ENCODE measurements around the gene CEBPZOS.

DNA sequence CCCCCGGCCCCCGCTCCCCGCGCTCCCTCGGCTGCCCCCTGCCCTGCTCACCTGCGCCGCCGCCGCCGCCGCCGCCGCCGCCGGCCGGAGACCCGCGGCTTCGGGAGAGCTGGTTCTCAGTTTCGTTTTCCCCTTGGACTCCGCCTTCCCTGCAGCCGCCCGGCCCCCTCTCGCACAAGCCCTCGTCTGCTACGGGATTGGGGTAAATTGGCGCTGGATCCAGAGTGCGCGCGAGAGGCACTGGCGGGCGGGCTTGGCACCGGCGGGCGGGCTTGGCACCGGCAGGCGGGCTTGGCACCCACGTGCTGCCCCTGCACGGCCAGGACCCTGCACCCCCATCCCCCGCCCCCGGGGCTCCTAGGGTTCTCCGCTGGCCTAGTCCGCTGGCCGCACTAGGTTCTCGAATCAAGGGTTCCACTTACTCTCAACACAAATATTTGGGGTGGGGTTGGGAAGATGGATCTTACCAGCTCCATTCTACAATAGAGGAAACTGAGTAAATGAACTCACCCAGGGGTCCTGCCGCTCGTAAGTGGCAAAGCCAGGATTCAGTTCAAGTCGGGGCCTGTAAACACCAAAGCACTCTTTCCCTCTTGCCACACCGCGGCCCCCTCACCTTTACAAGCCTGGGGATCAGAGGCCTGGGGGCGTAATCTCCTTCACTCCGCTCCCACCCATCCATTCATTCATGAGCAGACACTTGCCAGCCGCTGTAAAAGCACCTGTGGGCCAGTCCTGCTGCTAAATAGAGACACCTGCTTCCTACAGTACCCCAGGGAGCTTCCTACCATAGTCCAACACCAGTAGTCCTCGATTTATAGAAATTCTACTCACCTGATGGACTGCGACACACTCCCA is 39.2 kb upstream of the CEBPZOS start, which contains the start of gene EIF2AK2:
- no peak for TF ChIP-seq EP300 (IDR thresholded peaks at IDR 0.05; ENCODE audit: borderline replicate concordance)
- TF ChIP-seq TCF12 (IDR thresholded peaks at IDR 0.05; ENCODE audit: low read depth), result no peak
- TF ChIP-seq, protein P1, sequence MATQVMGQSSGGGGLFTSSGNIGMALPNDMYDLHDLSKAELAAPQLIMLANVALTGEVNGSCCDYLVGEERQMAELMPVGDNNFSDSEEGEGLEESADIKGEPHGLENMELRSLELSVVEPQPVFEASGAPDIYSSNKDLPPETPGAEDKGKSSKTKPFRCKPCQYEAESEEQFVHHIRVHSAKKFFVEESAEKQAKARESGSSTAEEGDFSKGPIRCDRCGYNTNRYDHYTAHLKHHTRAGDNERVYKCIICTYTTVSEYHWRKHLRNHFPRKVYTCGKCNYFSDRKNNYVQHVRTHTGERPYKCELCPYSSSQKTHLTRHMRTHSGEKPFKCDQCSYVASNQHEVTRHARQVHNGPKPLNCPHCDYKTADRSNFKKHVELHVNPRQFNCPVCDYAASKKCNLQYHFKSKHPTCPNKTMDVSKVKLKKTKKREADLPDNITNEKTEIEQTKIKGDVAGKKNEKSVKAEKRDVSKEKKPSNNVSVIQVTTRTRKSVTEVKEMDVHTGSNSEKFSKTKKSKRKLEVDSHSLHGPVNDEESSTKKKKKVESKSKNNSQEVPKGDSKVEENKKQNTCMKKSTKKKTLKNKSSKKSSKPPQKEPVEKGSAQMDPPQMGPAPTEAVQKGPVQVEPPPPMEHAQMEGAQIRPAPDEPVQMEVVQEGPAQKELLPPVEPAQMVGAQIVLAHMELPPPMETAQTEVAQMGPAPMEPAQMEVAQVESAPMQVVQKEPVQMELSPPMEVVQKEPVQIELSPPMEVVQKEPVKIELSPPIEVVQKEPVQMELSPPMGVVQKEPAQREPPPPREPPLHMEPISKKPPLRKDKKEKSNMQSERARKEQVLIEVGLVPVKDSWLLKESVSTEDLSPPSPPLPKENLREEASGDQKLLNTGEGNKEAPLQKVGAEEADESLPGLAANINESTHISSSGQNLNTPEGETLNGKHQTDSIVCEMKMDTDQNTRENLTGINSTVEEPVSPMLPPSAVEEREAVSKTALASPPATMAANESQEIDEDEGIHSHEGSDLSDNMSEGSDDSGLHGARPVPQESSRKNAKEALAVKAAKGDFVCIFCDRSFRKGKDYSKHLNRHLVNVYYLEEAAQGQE (IDR thresholded peaks at IDR 0.05; ENCODE audit: low read depth), result no peak

Data from Ishikawa (cell line).